ENCODE results near the gene IL10RB.

The IL10RB gene

GRCh38 chr21:33268737-33269441 lies 2.7 kb downstream of the IL10RB start:
- no peak for DNase-seq

- no peak for DNase-seq
Measured at GRCh38 chr21:33270986-33271385, 4.8 kb downstream of the IL10RB start.

GRCh38 chr21:33273044-33273443 lies 6.9 kb downstream of the IL10RB start:
- DNase-seq, result no peak

- DNase-seq, result no peak
Measured at GRCh38 chr21:33278721-33279120, 12.6 kb downstream of the IL10RB start.

GRCh38 chr21:33279330-33279820 lies 13.2 kb downstream of the IL10RB start:
- DNase-seq, result no peak

- no peak for DNase-seq
Measured at GRCh38 chr21:33281096-33281652, 15.0 kb downstream of the IL10RB start.

- DNase-seq, result no peak
Measured at GRCh38 chr21:33283203-33283602, 17.0 kb downstream of the IL10RB start.

GRCh38 chr21:33286076-33286475 lies 19.9 kb downstream of the IL10RB start:
- no peak for DNase-seq

GRCh38 chr21:33286600-33287456 lies 20.7 kb downstream of the IL10RB start:
- DNase-seq, result no peak

- DNase-seq, result no peak
Measured at GRCh38 chr21:33289199-33289819, 23.1 kb downstream of the IL10RB start.

GRCh38 chr21:33290441-33290840 lies 24.3 kb downstream of the IL10RB start:
- DNase-seq, result no peak

GRCh38 chr21:33291686-33292085 lies 25.5 kb downstream of the IL10RB start:
- DNase-seq, result no peak

- no peak for DNase-seq
Measured at GRCh38 chr21:33292724-33293123, 26.6 kb downstream of the IL10RB start.

- DNase-seq, result no peak
Measured at GRCh38 chr21:33293136-33293535, 27.0 kb downstream of the IL10RB start.

GRCh38 chr21:33293811-33294216 lies 27.6 kb downstream of the IL10RB start:
- DNase-seq, result peak; percentile 26

- DNase-seq, result no peak
Measured at GRCh38 chr21:33296156-33296555, 30.0 kb downstream of the IL10RB start.

GRCh38 chr21:33299181-33299752 lies 33.1 kb downstream of the IL10RB start:
- DNase-seq, result no peak

GRCh38 chr21:33300701-33301631 lies 34.8 kb downstream of the IL10RB start:
- no peak for DNase-seq

- DNase-seq, result no peak
Measured at GRCh38 chr21:33301632-33302002, 35.5 kb downstream of the IL10RB start.

- no peak for DNase-seq
Measured at GRCh38 chr21:33302055-33302454, 35.9 kb downstream of the IL10RB start.

GRCh38 chr21:33302796-33303195 lies 36.6 kb downstream of the IL10RB start:
- DNase-seq, result no peak

- no peak for DNase-seq
Measured at GRCh38 chr21:33305344-33305671, 39.1 kb downstream of the IL10RB start.

Data from activated gamma-delta T cell treated with Interleukin-2 at 50 U/mL for 16 hours (primary cell).